SKM-1 (cell line): ENCODE data around the gene GRIK2.

Experiments
- DNase-seq: peaks from one replicate; lab custom pipeline; 2025; ENCODE audit not compliant: unreplicated experiment; lab: John Stamatoyannopoulos, UW

GRIK2 gene

DNA sequence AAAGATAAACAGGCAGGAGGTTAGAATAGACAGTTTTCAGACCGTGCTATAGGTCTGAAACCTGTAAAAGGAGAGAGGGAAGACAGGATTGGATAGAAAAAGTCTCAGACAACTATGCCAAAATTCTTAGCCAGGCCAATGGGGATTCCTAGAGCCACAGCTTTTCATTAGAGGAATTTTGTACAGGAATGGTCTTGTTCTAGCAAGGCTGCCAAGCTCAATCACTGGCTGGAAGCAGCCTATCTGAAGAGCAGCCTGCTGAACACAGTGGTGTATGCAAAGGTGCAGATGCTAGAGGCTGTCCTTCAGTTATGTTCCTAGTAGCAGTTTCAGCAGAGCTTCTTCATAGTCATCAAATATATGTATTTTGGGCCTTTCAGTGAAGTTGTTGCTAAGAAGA lies 313.1 kb downstream of the GRIK2 start:
- DNase-seq, result no peak

DNA sequence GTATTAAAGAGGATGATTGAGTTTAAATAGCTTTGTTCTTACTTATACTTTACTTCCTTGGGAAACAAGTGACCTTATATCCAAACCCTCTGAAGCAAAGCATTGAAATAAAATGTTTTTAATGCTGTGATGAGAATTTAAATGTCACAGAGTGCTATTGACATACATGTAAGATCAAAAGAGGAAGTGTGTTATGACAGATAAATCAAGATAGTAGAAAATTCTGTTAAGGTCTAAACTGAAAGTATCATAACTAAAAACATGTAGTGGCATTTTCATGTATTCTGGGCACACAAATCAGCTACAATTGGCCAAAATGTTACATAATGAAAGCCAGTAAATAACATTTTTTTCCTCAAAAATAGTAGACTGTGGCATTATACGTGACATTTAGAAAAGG lies 318.0 kb downstream of the GRIK2 start:
- DNase-seq, result no peak

DNA sequence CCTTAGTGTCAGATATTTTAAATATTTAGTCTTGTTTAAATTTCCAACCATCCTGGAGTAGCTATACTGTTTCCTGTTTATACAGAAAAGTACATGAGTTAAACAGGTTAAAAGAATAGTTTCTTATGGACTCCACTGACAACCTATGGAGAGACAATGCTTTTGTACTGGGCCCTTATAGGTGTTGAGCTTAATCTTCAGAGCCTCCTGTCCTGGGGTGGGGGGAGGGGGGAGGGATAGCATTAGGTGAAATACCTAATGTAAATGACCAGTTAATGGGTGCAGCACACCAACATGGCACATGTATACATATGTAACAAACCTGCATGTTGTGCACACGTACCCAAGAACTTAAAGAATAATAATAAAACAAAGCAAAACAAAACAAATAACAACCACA lies 322.9 kb downstream of the GRIK2 start:
- no peak for DNase-seq

DNA sequence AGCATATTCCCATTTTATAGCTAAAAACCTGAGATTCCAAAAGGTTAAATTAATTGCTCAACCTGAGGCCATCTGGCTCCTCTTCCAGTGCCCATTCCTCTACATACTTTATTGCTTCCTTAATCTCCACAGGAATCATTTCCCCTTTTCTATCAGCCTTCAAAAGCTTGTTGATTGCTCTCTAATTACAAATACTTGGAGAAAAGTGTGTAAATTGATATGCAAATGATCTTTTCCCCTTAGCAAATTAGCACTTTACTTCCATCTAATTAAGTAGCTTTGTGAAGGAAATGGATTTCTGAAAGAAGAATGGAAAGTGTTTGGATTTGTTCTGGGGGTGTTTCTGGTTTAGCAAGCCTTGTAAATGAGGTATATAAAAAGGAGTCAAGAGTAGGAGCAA lies 323.3 kb downstream of the GRIK2 start:
- no peak for DNase-seq

DNA sequence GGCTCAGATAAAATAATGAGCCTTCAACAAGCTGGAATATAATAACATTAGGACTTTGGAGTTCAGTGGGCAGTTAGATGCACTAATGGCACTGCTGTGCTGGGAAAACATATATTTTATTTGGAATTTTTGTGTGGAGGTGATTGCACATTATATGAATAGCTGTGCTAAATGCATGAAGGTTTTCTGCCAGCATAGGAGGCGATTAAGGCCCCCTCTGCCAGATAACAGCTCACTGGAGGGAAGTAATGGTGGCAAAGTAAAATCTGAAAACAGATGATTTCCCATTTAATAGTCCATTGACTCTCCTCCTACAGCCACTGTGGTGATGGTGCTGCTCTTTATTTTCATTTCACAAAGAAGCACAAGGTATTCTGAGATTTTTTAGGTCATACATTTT lies 326.0 kb downstream of the GRIK2 start:
- no peak for DNase-seq

DNA sequence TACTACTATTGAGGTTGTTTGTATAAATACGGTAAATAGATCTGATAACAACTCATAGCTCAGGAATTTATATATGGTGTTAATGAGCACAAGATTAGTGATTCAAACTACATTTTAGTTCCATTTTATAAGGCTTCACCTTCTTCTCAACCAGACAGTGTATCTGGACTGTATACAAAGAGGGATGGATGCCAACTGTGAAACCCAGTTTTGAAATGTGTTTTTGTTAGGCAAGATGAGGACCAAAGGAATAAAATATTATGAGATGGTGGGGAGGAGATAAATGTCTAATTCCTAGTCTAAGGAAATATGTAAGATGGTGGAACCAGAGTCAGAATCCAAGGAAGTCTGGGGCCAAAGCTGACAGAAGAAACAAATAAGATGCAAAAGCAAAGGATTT lies 329.0 kb downstream of the GRIK2 start:
- no peak for DNase-seq

DNA sequence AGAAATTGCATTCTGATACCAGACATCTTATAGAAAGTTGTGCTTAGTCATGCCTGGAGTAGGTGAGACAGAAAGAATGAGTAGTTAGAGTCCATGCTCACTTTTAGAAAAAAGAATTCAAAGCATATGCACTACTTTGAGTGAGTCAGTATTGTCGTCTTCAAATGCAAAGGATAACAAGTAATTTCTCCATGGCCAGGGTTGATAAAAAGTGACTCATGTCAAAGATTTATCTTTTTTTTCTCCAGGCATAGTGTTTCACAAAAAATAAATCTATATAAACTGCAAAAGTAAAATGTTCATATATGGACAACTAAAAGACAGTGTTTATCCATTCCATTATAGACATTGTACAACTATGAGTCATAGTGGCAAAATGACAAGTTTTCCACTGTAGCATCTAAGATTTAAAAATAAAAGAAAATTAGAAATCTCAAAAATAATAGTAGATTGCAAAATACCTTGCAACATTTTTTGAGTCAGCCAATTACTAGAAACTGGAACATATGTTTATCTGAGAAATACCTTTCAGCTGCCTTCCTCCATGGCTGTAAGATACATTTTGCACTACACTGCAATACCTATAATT lies 329.6 kb downstream of the GRIK2 start:
- no peak for DNase-seq

DNA sequence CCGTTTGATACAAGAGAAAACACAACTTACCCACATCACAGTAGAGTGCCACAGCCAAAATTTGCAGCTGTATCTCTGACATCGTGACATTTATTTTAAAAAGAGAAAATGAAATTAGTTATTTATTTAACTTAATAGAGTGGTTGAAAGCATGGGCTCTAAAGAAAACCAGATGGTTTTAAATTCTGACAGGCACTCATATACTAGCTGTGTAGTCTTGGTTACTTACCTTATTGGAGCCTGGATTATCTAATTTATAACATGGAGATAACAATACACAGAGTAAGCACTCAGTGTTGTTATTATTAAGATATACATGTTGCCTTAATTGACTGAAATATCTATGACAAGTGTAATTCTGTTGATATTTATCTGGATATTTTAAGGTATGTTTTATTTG lies 334.9 kb downstream of the GRIK2 start:
- no peak for DNase-seq

DNA sequence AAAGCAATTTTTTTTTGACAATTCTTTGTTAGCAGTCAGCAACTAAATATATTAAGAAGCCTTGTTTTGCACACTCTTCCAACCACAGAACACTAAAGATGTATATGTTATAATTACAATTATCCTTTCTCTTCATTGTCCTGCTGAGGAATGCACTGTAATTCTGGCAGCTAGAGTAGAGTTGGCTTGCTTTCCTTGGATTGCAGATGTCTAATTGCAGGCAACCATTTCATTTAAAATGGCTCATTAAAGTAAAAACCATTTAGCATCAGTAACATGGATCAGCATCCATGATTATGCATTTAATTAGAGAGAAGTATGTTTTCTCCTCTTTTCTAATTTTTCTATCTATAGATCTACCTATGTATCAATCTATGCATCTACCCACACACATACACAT lies 335.4 kb downstream of the GRIK2 start:
- no peak for DNase-seq

DNA sequence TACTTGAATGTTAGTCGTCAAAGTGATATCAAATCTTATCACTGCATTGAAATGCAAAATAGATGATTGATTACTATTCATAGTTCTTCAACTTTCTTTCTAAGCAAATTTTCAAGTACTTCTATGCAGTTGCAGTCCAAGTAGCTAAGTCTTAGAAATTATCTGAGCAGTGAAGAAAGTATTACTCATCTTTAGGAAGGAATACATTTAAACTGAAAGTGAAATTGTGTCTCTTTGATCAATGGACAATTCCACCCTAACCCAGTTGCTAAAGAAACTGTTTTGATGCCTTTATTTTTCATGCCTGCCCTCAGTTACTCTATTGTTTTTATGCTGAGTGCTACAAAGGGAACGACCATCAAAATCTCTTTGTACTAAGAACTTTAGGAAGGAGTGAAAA lies 337.4 kb downstream of the GRIK2 start:
- no peak for DNase-seq

DNA sequence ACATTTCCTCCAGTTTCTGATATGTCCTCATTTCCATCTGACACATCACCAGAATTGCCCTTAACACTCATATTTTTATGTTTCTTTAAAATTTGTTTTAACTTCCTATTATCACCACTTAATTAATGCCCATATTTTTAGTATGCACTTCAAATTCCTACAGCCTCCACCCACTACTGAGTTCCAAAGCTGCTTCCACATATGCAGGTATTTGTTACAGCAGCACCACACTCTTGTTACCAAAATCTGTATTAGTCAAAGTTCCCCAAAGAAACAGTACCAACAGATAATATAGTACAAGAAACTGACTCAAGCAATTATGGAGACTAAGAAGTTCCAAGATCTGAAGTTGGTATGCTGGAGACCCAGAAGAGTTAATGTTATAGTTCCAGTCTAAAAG lies 340.4 kb downstream of the GRIK2 start:
- no peak for DNase-seq

DNA sequence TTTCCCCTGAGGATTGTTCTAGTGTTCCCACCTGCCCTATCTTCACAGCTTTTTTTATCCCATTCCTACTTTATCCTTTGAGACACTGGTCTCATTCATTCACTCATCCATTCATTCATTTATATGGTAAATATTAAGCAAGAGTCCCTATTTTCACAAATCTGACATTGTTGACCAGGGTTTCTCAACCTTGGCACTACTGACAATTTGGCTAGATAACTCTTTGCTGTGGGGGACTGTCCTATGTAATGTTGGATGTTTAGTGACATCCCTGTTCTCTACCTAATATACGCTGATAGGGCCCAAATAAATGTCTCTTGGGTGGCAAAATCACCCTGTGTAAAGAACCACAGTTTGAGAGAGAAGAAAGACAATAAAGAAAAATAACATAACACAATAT lies 345.0 kb downstream of the GRIK2 start:
- no peak for DNase-seq

DNA sequence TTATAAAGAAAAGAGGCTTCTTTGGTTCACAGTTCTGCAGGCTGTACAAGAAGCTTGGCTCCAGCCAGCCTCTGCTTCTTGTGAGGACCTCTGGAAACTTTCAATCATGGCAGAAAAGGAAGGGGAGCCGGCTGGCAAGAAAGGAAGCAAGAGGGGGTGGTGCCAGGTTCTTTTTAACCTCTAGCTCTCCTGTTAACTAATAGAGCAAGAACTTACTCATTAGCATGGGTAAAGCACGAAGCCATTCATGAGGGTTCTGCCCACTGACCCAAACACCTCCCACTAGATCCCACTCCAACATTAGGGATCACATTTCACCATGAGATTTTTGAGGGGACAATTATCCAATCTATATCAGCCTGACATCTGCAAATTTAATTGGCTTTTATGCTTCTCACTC lies 347.1 kb downstream of the GRIK2 start:
- DNase-seq, result no peak

DNA sequence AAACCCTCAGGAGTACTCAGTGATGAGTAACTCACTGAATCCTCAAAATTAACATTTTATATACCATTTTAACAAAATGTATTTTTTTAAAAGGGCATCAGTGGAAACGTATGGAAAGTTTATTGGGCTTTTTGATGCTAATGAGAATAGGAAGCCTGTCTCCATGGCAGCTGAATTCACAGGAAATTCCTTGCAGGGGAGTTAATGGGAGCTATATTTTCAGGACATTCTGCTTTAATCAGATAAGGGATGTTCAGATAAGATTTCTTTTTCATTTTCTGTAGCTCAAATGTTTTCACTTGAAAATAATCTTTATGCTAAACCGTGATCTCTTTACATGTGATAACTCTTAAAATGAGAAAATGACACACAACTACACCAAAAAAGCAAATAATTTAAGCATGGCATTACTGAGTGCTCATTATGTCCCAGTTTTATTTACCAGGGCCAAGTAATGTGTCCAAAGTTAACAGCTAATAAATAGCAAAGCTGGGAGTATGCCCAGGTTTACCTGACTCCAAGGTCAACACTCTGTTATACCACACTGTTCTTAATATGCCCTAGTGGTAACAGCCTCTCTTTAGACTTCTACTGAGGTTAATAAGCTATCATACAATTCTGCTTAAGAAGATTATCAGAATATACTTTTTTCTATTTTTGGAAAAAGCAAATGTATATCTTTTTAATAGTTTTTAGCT lies 348.1 kb downstream of the GRIK2 start:
- no peak for DNase-seq

DNA sequence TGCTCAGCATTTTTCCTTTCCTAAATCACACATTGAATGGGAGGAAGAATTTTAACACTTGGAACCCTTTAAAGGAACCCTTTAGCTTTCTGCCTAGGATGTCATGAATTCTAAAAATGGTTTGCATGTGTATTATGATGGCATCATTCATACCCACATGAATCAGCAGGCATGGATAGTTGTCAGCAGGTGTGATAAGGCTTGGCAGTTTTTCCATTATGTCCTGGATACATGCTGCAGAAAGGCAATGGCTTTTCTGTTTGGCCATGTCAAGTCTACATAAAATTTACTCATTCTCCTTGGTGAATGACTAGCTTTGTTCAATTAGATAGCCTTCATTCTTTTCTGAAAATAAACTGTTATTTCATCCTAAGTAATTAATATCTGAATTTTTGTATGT lies 353.7 kb downstream of the GRIK2 start:
- no peak for DNase-seq

DNA sequence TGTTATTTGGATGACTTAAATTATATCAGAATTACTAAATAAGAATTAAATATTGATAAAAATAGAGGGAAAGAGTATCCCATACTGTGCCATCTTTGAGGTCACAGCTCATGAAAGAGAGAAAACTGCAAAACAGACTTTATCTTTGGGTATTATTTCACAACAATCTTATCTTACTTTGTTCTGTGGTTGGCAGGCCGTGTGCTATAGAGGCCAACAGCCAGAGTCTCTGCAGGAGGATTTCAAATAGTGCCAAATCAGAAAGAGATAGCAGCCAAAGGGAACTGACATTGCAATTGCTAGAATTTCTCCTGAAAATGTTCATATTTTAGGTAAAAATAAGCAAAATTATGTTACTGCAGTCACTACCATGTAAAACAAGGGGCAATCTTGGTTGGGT lies 354.2 kb downstream of the GRIK2 start:
- DNase-seq, result no peak

DNA sequence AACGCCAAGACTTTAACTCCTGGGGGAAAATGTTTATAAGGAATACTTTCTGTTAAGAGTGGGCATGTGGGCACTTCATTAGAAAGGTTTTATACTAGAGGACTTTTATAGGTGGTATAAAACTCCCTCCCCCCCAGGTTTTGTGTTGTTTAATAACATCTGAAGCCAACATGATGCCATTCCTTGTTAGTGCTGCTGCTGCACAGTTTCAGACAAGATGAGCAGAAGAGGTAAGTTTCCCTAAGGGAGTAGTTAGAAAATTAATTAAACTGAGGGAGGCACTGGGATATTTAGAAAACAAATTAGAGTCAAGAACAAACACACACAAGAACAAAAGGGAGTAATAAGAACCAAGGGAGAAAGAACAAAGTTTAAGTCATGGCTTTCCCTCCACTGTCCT lies 362.4 kb downstream of the GRIK2 start:
- no peak for DNase-seq

DNA sequence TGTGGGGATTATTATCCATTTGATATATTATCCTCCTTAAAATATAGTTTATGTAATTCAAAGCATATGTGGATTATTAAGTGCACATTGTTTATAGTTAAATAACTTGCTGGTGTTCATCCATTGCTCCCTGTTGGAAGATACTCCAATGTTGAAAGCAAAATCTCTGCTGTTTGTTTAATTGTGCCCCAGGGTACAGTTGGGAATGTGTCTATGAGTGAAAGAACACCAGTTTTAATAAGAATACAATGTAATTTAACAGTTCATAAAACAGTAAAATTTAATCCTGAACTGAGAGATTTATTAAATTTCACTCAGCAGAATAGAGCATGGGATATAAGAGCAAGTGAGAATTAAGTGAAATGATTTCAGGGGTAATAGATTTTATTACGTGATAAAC lies 364.9 kb downstream of the GRIK2 start:
- DNase-seq, result no peak

DNA sequence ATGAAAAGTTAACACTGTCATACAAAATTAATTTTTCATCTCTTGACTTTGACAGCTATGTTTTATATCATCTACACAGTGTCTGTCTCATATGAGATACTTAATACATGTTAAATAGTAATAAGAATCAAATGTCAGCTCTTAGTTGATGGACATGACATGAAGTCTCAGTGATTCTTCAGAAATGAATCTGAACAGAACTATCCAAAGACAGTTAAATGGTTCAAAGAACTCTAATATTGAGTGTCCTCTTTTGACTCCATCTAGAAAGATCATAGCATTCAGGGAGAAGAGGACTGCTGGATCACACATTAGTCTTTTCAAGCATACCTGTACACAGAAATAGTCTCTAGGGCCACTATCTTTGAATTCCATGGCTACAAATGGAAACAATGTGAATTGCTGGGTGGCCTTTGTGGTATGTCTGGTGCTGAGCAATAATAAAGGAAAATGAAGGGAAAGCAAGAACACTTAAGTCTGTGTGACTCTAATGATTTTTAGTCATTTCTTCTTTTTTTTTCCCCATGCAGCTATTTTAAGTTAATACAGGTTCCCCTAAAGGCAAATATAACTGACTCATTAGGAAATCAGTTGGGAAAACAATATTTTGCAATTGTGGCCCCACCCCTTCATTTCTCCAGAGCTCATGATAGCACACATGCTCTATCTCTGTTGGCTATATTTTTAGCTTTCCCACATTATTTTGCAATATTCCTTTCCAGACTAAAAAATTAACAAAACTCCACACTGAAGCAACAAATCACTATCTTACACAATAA lies 367.5 kb downstream of the GRIK2 start:
- DNase-seq, result peak; percentile 96

DNA sequence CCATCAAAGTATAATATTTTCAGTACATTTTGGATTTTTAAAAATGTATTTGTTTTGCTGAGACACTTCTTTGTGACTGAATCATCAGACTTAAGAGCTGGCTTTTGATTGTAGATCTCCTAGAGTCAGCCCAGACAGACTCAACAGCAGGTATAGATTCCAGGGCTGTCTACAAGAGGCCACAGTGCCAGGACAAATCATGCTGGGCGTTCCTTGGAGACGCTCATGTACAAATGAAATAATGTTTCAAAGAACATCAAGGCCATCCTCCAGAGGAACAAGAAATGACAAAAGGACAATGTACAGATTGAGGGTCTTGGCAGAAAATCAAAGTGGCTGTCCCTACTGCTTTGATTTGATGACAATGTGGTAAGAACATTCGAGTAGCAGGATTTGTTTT lies 369.3 kb downstream of the GRIK2 start:
- no peak for DNase-seq

DNA sequence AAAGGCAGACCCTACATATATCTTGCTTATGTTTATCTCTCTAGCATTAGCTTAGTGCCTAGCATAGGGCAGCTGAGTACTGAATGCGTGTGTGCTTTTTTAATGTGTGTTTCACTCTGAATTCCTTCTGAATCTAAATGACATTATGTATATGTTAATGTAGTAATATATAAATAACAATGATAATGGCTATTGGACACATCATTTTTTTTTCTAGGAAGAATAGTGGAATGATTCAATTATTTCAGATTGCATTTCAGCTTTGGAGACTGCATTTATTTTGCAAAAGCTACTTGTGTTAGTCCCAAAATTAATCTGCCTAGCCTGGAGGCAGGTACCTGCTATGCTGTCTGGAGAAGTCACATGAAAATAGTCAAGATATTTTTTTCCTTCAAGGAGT lies 371.8 kb downstream of the GRIK2 start:
- no peak for DNase-seq

DNA sequence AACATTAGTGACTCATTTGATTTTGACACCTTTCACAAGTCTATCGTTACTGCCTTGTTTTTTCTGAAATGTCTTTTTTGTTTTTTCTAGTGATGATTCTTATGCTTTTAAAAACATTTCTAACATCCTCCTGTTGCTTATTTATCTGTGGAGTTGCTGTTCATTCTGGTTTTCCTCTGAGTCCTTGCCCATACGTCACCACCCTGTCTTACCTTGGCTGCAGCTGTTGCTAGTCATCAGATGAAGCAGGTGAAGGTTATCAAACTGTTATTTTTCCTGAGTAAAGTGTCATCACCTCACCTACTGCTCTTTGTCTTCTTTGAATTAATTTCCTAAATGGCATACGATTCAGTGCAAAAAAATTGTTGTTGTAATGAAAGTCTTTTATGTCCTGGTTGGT lies 376.6 kb downstream of the GRIK2 start:
- DNase-seq, result no peak
